Heart left ventricle (tissue), 16 donors: ENCODE measurements around the gene MCM5. TPM values are rescaled to one million over a fixed set of nuclear protein-coding genes. Genes with fewer than 3 reads are reported as not detected.

Source experiments
- ATAC-seq, 4 donors: fragments of 200-7000 bp; cut with Tn5 transposase; one replicate each; pipeline ENCODE4 v1.9.1; 2020 to 2022; ENCODE audit warnings: moderate library complexity in 4 of 4, mild to moderate bottlenecking in 3 of 4, moderate number of reproducible peaks in 1 of 4
- DNase-seq, 5 donors: peaks; one replicate each; pipeline ENCODE4 v3.0.0-alpha.2; 2020
- H3K27ac ChIP-seq, 12 donors: fragments of 200-600 bp; sonication (generic) in 4 of 12; one replicate each; pipeline versions ENCODE4 v1.5.0 to v1.8.0; 2016 to 2022; ENCODE audit warnings: mild to moderate bottlenecking in 2 of 12
- H3K27me3 ChIP-seq, 9 donors: fragments of 200-600 bp; sonication (generic) in 2 of 9; one replicate each; pipeline versions ENCODE4 v1.5.1 to v1.8.0; 2016 to 2022; ENCODE audit warnings: mild to moderate bottlenecking in 3 of 9
- H3K36me3 ChIP-seq, 9 donors: fragments of 200-600 bp; sonication (generic) in 2 of 9; one replicate each; pipeline versions ENCODE4 v1.5.0 to v1.8.0; 2018 to 2022; ENCODE audit warnings: mild to moderate bottlenecking in 2 of 9
- H3K4me1 ChIP-seq, 12 donors: fragments of 200-600 bp; sonication (generic) in 4 of 12; one replicate each; pipeline versions ENCODE4 v1.5.0 to v1.8.0; 2016 to 2022; ENCODE audit warnings: mild to moderate bottlenecking in 3 of 12
- H3K4me3 ChIP-seq, 12 donors: fragments of 200-600 bp; sonication (generic) in 4 of 12; one replicate each; pipeline versions ENCODE4 v1.5.0 to v1.8.0; 2017 to 2022; ENCODE audit warnings: mild to moderate bottlenecking in 9 of 12, moderate library complexity in 4 of 12
- H3K9me3 ChIP-seq, 12 donors: fragments of 200-600 bp; sonication (generic) in 4 of 12; one replicate each; pipeline versions ENCODE4 v1.5.0 to v1.8.0; 2016 to 2022; ENCODE audit warnings: mild to moderate bottlenecking in 1 of 12
- POLR2A ChIP-seq, 2 donors: fragments of 450-650 bp; IDR thresholded peaks; one replicate each; pipeline ENCODE4 v1.6.1; 2017; ENCODE audit warnings: antibody characterized with exemption in 2 of 2, mild to moderate bottlenecking in 2 of 2, moderate library complexity in 2 of 2
- WGBS, 4 donors: extraction: QIAGEN DNeasy Blood & Tissue Kit in 2 of 4; methylation state at CpG; one replicate each; pipeline versions ENCODE4 v1.1.5 to v1.1.7; 2013 to 2018; 5-methylcytosine and 5-hydroxymethylcytosine counted together
- intact Hi-C, 10 donors: fragments of 100-400 bp; cut with DNase I; formaldehyde crosslinking; loops; one replicate each; pipeline versions ENCODE4 v1.11.1 to v1.14.2; 2022
- polyA plus RNA-seq, 2 donors: library from polyadenylated mRNA; stranded (reverse); fragments of 200-250 nt; gene quantifications; one replicate each; pipeline ENCODE4 v1.2.3, GENCODE V29; 2013
- total RNA-seq, 9 donors: library from RNA; depleted of rRNA in 2 of 9; stranded (reverse); fragments of >200 nt in 2 of 9; fragmentation: NEBNext Ultra II Directional in 3 of 9; extraction: Animal tissue kit (Norgen Biotek cat#: 25700) in 3 of 9; gene quantifications; one replicate each; pipeline versions ENCODE4 v1.1.0 to v1.2.4, GENCODE V29; 2016 to 2023
- TF ChIP-seq, protein P1 (sequence below), 12 donors: fragments of 200-600 bp; sonication (generic) in 4 of 12; IDR thresholded peaks; one replicate each; pipeline versions ENCODE4 v1.5.0 to v1.8.0; 2018 to 2022; ENCODE audit warnings: antibody characterized with exemption in 12 of 12, mild to moderate bottlenecking in 5 of 12
- donor health status: ischemic (EF 13 %, LVEDD 7.1; RV severe dilation, severe dysfunction).
- donor health status: healthy with polysubstance abuse.
- donor health status: DM: no; HTN: yes; CAD: no.
- donor health status: DM: no; HTN: no; CAD: no.
- donor health status: ischemic (EF 25% LVEDD 6.9; RV normal size, moderate dysfunction).
- donor health status: ischemic (EF 25% LVEDD 5.7; RV mildly dilated, moderate dysfunction).
- donor health status: healthy.
- donor health status: DM: yes; HTN: yes; CAD: no.
- donor health status: ischemic (EF 35%, LVEDD 5.7; RV mildly dilated, moderate dysfunction).
- donor health status: nonischemic (EF 11% LVEDD 7.7; RV severe dilation, severe dysfunction).
- donor health status: DM: yes; HTN: yes; CAD: no.
- donor health status: PGD.
- donor health status: ischemic (EF 29% LVEDD 5.4; RV normal size, mild dysfunction).
- donor health status: nonischemic (EF 23%, LVEDD 6.1; RV moderate dilation, normal function).

MCM5 gene
- total and polyA plus RNA-seq, 11 donors = 5.9 to 30.2 (median 12.3) TPM

DNA sequence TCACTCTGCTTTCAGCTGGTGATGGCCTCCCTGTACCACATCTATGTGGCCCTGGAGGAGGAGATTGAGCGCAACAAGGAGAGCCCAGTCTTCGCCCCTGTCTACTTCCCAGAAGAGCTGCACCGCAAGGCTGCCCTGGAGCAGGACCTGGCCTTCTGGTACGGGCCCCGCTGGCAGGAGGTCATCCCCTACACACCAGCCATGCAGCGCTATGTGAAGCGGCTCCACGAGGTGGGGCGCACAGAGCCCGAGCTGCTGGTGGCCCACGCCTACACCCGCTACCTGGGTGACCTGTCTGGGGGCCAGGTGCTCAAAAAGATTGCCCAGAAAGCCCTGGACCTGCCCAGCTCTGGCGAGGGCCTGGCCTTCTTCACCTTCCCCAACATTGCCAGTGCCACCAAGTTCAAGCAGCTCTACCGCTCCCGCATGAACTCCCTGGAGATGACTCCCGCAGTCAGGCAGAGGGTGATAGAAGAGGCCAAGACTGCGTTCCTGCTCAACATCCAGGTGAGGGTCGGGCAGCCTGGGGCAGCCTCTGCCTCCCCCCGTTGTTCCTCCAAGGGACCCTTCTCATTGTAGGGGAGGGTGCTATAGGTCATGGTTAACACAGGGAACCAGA is 13.2 kb upstream of the MCM5 start:
- peak in 1 of 4 donors; percentile 16 for ATAC-seq
- H3K27ac ChIP-seq = no peak overlapping the region
- no peak for DNase-seq
- H3K9me3 ChIP-seq = no peaks in the 10 kb centered on the region
- H3K4me3 ChIP-seq = no peak overlapping the region
- peaks cover 0 to 79% (median 8%) of the 10 kb centered on the region in 9 donors for H3K36me3 ChIP-seq
- H3K4me1 ChIP-seq = peaks cover 0 to 20% (median 0%) of the 10 kb centered on the region in 12 donors
- TF ChIP-seq, protein P1, sequence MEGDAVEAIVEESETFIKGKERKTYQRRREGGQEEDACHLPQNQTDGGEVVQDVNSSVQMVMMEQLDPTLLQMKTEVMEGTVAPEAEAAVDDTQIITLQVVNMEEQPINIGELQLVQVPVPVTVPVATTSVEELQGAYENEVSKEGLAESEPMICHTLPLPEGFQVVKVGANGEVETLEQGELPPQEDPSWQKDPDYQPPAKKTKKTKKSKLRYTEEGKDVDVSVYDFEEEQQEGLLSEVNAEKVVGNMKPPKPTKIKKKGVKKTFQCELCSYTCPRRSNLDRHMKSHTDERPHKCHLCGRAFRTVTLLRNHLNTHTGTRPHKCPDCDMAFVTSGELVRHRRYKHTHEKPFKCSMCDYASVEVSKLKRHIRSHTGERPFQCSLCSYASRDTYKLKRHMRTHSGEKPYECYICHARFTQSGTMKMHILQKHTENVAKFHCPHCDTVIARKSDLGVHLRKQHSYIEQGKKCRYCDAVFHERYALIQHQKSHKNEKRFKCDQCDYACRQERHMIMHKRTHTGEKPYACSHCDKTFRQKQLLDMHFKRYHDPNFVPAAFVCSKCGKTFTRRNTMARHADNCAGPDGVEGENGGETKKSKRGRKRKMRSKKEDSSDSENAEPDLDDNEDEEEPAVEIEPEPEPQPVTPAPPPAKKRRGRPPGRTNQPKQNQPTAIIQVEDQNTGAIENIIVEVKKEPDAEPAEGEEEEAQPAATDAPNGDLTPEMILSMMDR (IDR thresholded peaks at IDR 0.05) = no peak
- TF ChIP-seq POLR2A (IDR thresholded peaks at IDR 0.05) = no peak
- H3K27me3 ChIP-seq = no peaks in the 10 kb centered on the region
- intact Hi-C loops = no loop called here
- 94 to 100% (median 97%) methylated on average over 12 to 19 of the region's 19 CpGs for WGBS, 4 donors

DNA sequence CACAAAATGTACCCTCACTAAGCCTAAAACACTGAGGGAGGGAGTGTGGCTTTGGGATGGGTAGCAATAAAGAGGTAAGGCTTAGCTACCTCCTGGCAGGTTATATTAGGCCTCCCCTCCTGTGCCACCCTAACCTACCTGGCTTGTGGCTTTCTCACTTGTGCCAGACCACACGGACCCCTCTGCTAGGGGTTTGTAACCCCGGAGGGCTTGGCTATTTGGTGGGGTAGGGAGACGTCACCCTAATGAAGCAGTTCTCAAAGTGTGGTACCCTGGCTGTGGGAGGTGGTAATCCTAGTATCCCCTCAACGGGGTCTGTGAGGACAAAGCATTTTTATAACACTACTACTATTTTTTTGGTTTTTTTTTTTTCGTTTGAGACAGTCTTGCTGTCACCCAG is 9.0 kb upstream of the MCM5 start:
- H3K4me3 ChIP-seq = no peak overlapping the region
- intact Hi-C loops = no loop called here
- H3K27ac ChIP-seq = no peak overlapping the region
- ATAC-seq (no peak), DNase-seq (no peak)
- WGBS, 4 donors = 70 to 97% (median 87%) methylated on average over 5 of the region's 5 CpGs
- H3K4me1 ChIP-seq = no peaks in the 10 kb centered on the region
- TF ChIP-seq, protein P1 (IDR thresholded peaks at IDR 0.05) = no peak
- no peak for TF ChIP-seq POLR2A (IDR thresholded peaks at IDR 0.05)
- H3K9me3 ChIP-seq = no peaks in the 10 kb centered on the region
- no peaks in the 10 kb centered on the region for H3K27me3 ChIP-seq
- H3K36me3 ChIP-seq = peaks cover 0 to 72% (median 4%) of the 10 kb centered on the region in 9 donors

DNA sequence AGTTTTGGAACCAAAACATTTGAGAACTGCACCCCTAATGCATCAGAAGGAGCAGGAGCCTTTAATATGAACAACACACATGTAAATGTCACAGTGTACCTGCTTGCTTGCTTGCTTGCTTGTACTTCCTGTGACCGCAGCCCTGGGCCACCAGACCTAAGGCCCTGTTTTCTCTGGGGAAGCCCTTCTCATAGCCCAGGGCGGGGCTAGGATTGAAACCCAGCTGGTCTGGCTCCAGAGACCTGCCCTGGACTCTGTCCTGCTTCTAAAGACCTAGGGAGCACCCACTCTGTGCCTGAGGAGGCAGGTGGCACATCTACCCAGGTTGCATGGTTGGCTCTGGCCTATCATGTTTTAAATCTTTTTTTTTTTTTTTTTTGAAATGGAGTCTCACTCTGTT is 7.6 kb upstream of the MCM5 start:
- Histone ChIP-seq H3K27me3 (no peaks in the 10 kb centered on the region), H3K4me3 (no peak overlapping the region), H3K9me3 (no peaks in the 10 kb centered on the region), H3K36me3 (peaks cover 0 to 58% (median 0%) of the 10 kb centered on the region in 9 donors), H3K27ac (no peak overlapping the region), H3K4me1 (peaks cover 0 to 11% (median 0%) of the 10 kb centered on the region in 12 donors)
- intact Hi-C loops = no loop called here
- no peak for DNase-seq
- WGBS, 4 donors = 80 to 96% (median 93%) methylated on average over 2 of the region's 2 CpGs
- TF ChIP-seq POLR2A (IDR thresholded peaks at IDR 0.05) = no peak
- TF ChIP-seq, protein P1 (IDR thresholded peaks at IDR 0.05) = no peak
- no peak for ATAC-seq

DNA sequence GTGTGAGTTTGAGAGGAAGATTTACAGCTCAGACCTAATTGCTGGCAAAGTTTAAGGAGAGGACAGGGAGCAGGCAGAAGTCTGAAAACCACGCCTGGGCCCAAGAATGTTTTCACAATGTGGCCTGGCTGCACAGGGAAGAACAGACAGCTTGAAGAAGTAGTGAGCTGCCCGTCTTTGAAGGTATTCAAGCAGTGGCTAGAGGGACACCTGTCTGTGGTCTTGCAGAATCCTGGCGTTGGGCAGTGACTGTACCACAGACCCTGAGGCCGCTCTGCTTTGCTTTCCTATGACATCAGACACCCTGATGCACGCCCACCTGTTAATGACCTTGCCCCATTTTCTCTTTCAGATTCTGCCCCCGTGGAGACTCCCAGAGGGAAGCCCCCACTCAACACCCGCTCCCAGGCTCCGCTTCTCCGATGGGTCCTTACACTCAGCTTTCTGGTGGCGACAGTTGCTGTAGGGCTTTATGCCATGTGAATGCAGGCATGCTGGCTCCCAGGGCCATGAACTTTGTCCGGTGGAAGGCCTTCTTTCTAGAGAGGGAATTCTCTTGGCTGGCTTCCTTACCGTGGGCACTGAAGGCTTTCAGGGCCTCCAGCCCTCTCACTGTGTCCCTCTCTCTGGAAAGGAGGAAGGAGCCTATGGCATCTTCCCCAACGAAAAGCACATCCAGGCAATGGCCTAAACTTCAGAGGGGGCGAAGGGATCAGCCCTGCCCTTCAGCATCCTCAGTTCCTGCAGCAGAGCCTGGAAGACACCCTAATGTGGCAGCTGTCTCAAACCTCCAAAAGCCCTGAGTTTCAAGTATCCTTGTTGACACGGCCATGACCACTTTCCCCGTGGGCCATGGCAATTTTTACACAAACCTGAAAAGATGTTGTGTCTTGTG is 6.6 kb upstream of the MCM5 start:
- ATAC-seq = no peak
- Histone ChIP-seq H3K4me3 (no peak overlapping the region), H3K4me1 (peaks cover 0 to 15% (median 0%) of the 10 kb centered on the region in 12 donors), H3K27ac (peak overlapping the region in 1 of 12 donors; percentile 42), H3K27me3 (no peaks in the 10 kb centered on the region), H3K36me3 (peaks cover 0 to 48% (median 0%) of the 10 kb centered on the region in 9 donors), H3K9me3 (no peaks in the 10 kb centered on the region)
- WGBS, 4 donors = 82 to 86% (median 84%) methylated on average over 16 of the region's 16 CpGs
- intact Hi-C loops = no loop called here
- TF ChIP-seq POLR2A (IDR thresholded peaks at IDR 0.05) = no peak
- TF ChIP-seq, protein P1 (IDR thresholded peaks at IDR 0.05) = no peak
- DNase-seq = no peak
